Dendritic cell treated with granulocyte-macrophage colony-stimulating factor and Interleukin-4, amounts not matched to agents 40 ng/mL and 50 ng/mL, for 4 days (primary cell): ENCODE results near the gene HPX.

Experiments
- H3K27ac Mint-ChIP-seq: one replicate; pipeline ENCODE4 v1.8.0; 2022; ENCODE audit warnings: mild to moderate bottlenecking, mixed read lengths
- H3K27me3 Mint-ChIP-seq: one replicate; pipeline ENCODE4 v1.8.0; 2022; ENCODE audit warnings: mild to moderate bottlenecking, mixed read lengths
- H3K36me3 Mint-ChIP-seq: one replicate; pipeline ENCODE4 v1.8.0; 2022; ENCODE audit warnings: low read depth, mixed read lengths
- H3K4me1 Mint-ChIP-seq: one replicate; pipeline ENCODE4 v1.8.0; 2022; ENCODE audit warnings: low read depth, mixed read lengths
- H3K4me3 Mint-ChIP-seq: one replicate; pipeline ENCODE4 v1.8.0; 2022; ENCODE audit warnings: mild to moderate bottlenecking, moderate library complexity, mixed read lengths
- H3K9me3 Mint-ChIP-seq: one replicate; pipeline ENCODE4 v1.8.0; 2022; ENCODE audit warnings: mixed read lengths
- intact Hi-C: fragments of 100-400 bp; cut with micrococcal nuclease; formaldehyde crosslinking; loops from one replicate; pipeline ENCODE4 v1.15.0; 2022

Gene HPX

DNA sequence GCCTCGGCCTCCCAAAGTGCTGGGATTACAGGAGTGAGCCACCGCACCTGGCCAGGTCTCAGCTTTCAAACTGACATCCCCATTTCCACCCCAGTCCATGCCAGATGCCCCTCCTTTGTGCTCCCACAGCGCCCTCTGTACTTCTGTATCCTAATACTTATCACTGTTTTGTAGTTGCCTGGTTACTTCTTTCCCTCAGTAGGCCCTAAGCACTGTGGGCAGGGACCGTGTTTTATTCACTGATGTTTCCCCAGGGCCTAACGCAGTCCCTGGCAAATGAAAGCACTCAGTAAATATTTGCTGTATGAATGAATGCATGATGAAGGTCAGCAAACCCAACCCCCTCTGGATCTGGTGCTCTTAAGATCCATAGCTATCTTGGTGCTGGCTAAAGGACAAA lies 35.1 kb upstream of the HPX start:
- no peak overlapping the region for H3K4me3 Mint-ChIP-seq
- H3K9me3 Mint-ChIP-seq: no peaks in the 10 kb centered on the region
- H3K27ac Mint-ChIP-seq: no peak overlapping the region
- H3K27me3 Mint-ChIP-seq: no peaks in the 10 kb centered on the region
- intact Hi-C loops: loop anchor here (2.0 kb wide), 1 partner anchor 37 kb away; no protein-coding TSS in a partner anchor
- peaks cover 62% of the 10 kb centered on the region for H3K4me1 Mint-ChIP-seq
- peaks cover 41% of the 10 kb centered on the region for H3K36me3 Mint-ChIP-seq

- peaks cover 52% of the 10 kb centered on the region for H3K4me1 Mint-ChIP-seq
- H3K27me3 Mint-ChIP-seq: no peaks in the 10 kb centered on the region
- no peak overlapping the region for H3K4me3 Mint-ChIP-seq
- no peaks in the 10 kb centered on the region for H3K9me3 Mint-ChIP-seq
- H3K27ac Mint-ChIP-seq: no peak overlapping the region
- peaks cover 36% of the 10 kb centered on the region for H3K36me3 Mint-ChIP-seq
- intact Hi-C loops: no loop called here
These were observed 34.2 kb upstream of the HPX start for GRCh38 chr11:6474806-6475500.

DNA sequence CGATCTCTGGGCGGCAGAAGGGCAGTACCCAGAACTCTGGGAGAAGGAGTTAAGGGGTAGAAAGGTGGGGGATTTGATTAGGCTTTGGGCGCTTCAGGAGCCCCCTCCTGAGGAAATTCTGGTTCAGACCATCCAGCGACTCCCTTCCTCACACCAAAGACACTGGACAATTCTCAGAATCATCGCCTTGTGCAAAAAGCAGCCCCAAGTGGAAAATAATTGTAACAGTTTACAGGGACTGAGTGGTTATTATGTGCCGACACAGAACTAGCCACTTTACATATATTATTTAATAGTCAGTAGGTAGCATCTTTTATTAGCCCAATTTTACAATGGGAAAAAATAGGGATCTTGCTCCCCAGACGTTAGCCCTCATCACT lies 33.6 kb upstream of the HPX start:
- H3K9me3 Mint-ChIP-seq: no peaks in the 10 kb centered on the region
- peaks cover 31% of the 10 kb centered on the region for H3K36me3 Mint-ChIP-seq
- peaks cover 47% of the 10 kb centered on the region for H3K4me1 Mint-ChIP-seq
- peak overlapping the region; percentile 94 for H3K27ac Mint-ChIP-seq
- intact Hi-C loops: no loop called here
- peak overlapping the region; percentile 88 for H3K4me3 Mint-ChIP-seq
- H3K27me3 Mint-ChIP-seq: no peaks in the 10 kb centered on the region

- peaks cover 24% of the 10 kb centered on the region for H3K36me3 Mint-ChIP-seq
- H3K9me3 Mint-ChIP-seq: no peaks in the 10 kb centered on the region
- H3K4me3 Mint-ChIP-seq: peak within 1 kb of the TSS; percentile 92
- peaks cover 40% of the 10 kb centered on the region for H3K4me1 Mint-ChIP-seq
- peak within 1 kb of the TSS; percentile 94 for H3K27ac Mint-ChIP-seq
- H3K27me3 Mint-ChIP-seq: no peaks in the 10 kb centered on the region
- intact Hi-C loops: no loop called here
These were observed 32.9 kb upstream of the HPX start, which contains the start of gene TRIM3 for GRCh38 chr11:6473451-6474412. Gene TRIM3 (minus strand): TSS chr11:6473941. CDS start chr11:6465695, 8,246 bp downstream.

- Mint-ChIP-seq H3K9me3 (no peaks in the 10 kb centered on the region), H3K4me3 (peak overlapping the region; percentile 68), H3K36me3 (peaks cover 16% of the 10 kb centered on the region), H3K27ac (peak overlapping the region; percentile 94), H3K27me3 (no peaks in the 10 kb centered on the region), H3K4me1 (peaks cover 40% of the 10 kb centered on the region)
- intact Hi-C loops: no loop called here
These were observed 32.1 kb upstream of the HPX start for GRCh38 chr11:6472934-6473333.

DNA sequence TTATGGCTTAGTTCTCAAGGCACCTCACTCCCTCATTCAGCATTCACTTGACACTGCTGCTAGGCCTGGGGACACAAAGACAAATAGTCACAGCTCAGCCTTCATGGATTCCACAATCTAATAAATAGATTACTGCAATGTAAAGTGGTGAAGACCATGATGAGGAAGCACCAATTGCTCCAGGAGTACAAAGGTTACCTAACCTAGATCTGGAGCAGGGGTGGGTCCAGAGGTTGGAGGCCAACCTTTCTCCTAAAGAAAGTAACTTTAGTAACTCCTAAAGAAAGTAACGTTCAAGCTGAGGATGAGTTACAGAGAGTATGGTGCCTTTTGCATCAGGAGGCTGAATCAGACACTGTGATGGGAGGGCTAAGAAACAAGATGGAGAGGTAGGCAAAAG lies 28.8 kb upstream of the HPX start:
- no peaks in the 10 kb centered on the region for H3K9me3 Mint-ChIP-seq
- peaks cover 25% of the 10 kb centered on the region for H3K36me3 Mint-ChIP-seq
- H3K4me1 Mint-ChIP-seq: peaks cover 30% of the 10 kb centered on the region
- intact Hi-C loops: no loop called here
- H3K4me3 Mint-ChIP-seq: no peak overlapping the region
- no peaks in the 10 kb centered on the region for H3K27me3 Mint-ChIP-seq
- H3K27ac Mint-ChIP-seq: no peak overlapping the region

DNA sequence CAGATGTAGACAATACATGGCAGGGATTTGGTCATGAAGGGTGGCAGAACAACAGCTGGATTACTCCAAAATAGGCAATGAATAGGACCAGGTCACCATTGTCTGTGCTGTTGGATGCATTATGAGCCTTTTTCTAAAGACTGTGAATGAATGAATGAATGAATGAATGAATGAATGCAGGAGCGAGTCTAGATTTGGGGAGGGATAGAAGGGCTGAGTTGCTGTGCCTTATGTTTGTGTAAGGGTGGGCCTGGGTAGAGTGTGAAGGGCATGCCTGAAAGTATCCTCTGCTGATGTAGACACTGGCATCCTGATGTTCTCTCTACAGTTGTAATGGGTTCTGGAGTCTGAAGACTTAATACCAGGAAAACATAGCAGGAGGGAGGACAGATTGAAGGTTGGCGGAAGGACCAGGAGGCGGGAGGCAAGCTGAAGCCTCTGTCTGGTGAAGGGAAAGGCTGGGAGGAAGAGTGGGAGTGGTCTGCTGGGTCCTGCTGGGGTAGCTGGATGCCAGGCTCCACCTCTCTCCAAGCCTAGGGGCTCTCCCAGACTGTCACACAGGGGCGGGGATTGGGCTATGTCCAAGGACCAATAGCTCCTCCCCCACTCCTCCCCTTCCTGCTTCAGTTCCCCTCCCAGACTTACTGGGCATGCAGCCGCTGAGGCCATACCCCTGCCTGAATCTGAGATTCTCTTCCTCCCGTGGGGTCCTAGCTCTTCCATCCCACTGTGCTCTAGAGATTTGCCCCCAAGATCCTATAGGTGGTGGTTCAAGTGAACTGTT lies 28.1 kb upstream of the HPX start:
- peaks cover 32% of the 10 kb centered on the region for H3K36me3 Mint-ChIP-seq
- H3K27ac Mint-ChIP-seq: no peak overlapping the region
- intact Hi-C loops: no loop called here

DNA sequence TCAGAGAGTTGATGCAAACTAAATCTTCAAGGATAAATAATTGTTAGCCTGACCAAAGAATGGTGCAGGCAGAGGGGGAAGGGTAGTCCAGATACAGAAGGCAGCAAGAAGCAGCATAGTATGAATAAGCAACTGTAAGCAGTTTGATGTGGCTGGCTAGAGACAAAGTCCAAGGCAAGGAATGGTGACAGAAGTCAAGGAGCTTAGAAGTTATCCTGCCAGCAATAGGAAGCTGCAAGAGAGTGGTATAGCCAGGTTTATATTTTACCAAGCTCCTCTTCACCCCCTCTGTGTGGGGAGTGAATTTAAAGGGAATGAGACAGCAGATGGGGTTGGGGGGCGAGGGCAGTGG lies 18.3 kb upstream of the HPX start:
- Mint-ChIP-seq H3K4me3 (no peak overlapping the region), H3K27ac (no peak overlapping the region), H3K9me3 (no peaks in the 10 kb centered on the region), H3K36me3 (peaks cover 23% of the 10 kb centered on the region), H3K27me3 (no peaks in the 10 kb centered on the region), H3K4me1 (no peaks in the 10 kb centered on the region)
- intact Hi-C loops: no loop called here

More for the DNA sequence above, 28.1 kb upstream of the HPX start:
- Mint-ChIP-seq H3K4me1 (peaks cover 25% of the 10 kb centered on the region), H3K27me3 (no peaks in the 10 kb centered on the region), H3K4me3 (no peak overlapping the region), H3K9me3 (no peaks in the 10 kb centered on the region)

- H3K4me1 Mint-ChIP-seq: no peaks in the 10 kb centered on the region
- peaks cover 17% of the 10 kb centered on the region for H3K36me3 Mint-ChIP-seq
- no peak overlapping the region for H3K27ac Mint-ChIP-seq
- intact Hi-C loops: no loop called here
- H3K4me3 Mint-ChIP-seq: no peak overlapping the region
- H3K9me3 Mint-ChIP-seq: no peaks in the 10 kb centered on the region
- H3K27me3 Mint-ChIP-seq: no peaks in the 10 kb centered on the region
These were observed 17.7 kb upstream of the HPX start for GRCh38 chr11:6458352-6459098.

- no peak overlapping the region for H3K4me3 Mint-ChIP-seq
- H3K27me3 Mint-ChIP-seq: no peaks in the 10 kb centered on the region
- H3K27ac Mint-ChIP-seq: no peak overlapping the region
- H3K9me3 Mint-ChIP-seq: no peaks in the 10 kb centered on the region
- H3K4me1 Mint-ChIP-seq: no peaks in the 10 kb centered on the region
- peaks cover 12% of the 10 kb centered on the region for H3K36me3 Mint-ChIP-seq
- intact Hi-C loops: no loop called here
These were observed 17.0 kb upstream of the HPX start for GRCh38 chr11:6457581-6458320.

DNA sequence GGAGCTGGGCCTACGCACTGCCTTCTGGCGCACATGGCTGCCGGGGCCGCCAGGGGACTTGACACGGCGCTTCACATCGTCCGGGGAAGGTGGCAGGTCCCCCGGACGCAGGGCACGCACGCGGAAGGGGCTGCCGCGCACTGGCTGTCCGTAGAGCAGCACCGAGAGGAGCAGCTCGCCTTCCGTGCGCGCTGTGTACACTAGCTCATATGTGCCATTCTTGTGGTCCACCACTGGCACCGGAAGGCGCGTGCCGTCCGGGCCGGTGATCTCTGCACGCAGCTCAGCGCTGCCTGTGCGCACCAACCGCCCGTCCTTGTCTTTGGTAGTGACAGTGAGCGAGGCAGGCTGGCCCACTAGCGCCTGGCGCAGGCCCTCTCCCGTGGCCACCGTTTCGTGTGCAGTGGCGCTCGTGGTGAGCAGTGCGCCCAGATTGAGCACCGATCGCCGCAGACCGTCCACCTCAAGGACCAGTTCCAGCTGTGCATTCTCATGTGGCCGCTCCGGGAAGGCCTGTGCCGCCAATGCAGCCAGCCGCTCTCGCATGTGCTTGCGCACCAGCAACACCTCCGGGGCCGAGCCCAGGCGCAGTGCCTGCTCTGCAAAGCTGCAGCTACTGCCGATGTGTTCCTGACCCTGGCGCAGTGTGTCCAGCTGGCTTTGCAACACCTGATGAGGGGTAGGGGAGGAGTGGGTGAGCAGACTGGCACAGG lies 15.7 kb upstream of the HPX start:
- no peaks in the 10 kb centered on the region for H3K27me3 Mint-ChIP-seq
- H3K9me3 Mint-ChIP-seq: no peaks in the 10 kb centered on the region
- H3K4me1 Mint-ChIP-seq: no peaks in the 10 kb centered on the region
- H3K36me3 Mint-ChIP-seq: peaks cover 6% of the 10 kb centered on the region
- intact Hi-C loops: no loop called here
- H3K27ac Mint-ChIP-seq: no peak overlapping the region
- no peak overlapping the region for H3K4me3 Mint-ChIP-seq

- Mint-ChIP-seq H3K4me1 (no peaks in the 10 kb centered on the region), H3K27me3 (no peaks in the 10 kb centered on the region), H3K27ac (no peak overlapping the region), H3K4me3 (no peak overlapping the region), H3K36me3 (no peaks in the 10 kb centered on the region), H3K9me3 (no peaks in the 10 kb centered on the region)
- intact Hi-C loops: no loop called here
These were observed 14.3 kb upstream of the HPX start for GRCh38 chr11:6455070-6455469.
